Hippocampal formation (tissue), 2 donors: Measurements from ENCODE around the gene POR.

Experiments used
- DNase-seq, 2 donors: peaks; one replicate each; lab custom pipeline; 2025; lab: John Stamatoyannopoulos, UW

Gene POR

DNA sequence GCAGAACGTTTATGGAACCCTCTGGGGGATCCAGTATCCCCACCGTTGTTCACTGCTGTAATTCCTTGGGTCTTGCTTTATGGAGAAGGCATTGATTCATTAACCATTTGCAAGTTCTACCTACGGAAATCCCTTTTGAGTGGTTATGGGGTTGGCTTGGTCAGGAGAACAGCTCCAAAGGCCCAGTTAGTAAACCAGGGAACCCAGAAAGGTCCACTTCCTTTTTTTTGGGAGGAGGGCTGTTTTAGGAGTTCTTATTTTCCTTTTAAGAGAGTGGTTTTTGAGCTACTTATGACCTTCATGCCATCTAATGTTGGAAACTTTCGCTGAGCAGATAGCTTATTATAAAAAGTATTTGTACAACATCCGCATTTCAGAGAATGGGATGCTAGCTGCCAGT is 1.3 kb downstream of the POR start:
- DNase-seq, result no peak

DNA sequence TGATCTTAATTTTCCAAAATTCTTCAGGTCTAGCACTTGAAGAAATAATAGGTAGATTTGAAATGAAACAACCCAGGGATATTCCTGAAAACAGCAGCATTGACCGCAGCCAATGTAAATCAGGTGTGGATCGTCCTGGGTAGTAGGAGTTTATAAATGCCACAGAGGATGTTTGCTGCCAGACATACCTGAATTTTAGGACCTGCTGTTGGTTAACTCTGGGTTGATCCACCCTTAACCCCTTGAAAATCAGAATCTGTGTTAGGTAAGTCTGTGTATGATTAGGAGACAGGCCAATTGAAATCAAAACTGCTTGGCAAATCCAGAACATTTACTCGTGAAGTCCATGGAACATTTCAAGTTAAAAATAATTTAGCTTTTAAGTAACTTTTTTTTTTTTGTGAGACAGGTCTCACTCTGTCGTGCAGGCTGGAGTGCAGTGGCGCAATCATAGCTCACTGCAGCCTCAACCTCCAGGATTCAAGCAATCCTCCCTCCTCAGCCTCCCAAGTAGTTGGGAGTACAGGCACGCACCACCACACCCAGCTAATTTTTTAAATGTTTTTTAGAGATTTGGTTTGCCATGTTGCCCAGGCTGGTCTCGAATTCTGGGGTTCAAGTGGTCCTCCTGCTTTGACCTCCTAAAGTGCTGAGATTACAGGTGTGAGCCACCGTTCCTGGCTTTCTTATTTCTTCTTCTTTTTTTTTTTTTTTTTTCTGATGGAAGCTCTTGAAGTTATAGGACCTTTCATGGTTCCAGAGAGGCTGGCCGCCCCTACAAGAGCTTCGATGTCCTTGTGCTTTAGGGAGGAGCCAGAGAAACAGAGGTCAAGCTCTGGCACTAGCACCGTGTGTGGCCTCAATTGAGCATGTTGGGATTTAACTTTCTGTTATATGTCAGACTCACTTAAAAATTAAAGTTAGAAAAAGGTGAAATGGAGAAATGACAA is 2.0 kb downstream of the POR start:
- DNase-seq, result no peak

DNA sequence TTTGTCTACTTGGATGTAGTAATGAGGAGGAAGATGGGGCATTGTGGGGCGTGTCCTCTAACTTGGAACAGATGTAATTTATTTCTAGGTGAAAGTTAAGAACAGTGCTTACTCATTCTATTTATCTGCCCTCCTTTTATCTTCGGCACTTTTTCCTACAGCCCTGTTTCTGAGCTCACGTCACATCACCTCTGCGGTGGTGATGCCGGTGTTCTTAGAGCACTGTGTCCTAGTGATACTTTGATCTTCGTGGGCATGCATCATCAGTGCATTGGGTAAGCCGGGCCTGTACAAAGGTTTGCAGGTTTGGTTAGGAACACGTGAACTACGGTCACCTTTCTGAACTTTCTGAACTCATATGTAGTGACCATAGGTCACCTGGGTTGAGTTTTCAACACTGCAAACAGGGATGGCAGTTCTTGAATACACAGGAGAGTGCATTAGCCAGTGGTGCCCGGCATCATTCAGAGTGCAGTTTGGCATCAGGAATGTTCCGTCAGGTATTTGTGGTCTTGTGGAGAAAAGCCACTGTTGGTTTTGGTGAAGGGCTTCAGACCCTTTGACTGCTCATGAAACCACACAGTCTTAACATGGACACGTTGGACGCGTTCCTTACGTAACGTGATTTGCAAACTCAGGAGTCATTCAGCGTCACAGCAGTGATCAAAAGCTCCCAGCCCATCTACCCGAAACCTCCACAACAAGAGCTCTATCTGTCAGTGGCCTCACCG is 5.6 kb downstream of the POR start:
- DNase-seq, result no peak

DNA sequence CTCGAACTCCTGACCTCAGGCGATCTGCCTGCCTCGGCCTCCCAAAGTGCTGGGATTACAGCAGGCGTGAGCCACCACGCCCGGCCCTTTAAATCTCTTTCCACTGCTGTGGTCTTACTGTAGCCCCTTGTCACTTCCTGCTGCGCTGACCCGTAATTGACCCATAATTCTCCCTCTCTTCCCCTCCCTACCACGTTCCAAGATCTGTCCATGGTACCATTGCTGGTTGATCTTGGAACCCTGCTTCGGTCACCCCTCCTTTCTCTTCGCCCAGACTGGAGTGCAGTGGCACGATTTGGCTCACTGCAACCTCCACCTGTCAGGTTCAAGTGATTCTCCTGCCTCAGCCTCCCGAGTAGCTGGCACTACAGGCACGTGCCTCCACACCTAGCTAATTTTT is 6.5 kb downstream of the POR start:
- DNase-seq, result no peak

DNA sequence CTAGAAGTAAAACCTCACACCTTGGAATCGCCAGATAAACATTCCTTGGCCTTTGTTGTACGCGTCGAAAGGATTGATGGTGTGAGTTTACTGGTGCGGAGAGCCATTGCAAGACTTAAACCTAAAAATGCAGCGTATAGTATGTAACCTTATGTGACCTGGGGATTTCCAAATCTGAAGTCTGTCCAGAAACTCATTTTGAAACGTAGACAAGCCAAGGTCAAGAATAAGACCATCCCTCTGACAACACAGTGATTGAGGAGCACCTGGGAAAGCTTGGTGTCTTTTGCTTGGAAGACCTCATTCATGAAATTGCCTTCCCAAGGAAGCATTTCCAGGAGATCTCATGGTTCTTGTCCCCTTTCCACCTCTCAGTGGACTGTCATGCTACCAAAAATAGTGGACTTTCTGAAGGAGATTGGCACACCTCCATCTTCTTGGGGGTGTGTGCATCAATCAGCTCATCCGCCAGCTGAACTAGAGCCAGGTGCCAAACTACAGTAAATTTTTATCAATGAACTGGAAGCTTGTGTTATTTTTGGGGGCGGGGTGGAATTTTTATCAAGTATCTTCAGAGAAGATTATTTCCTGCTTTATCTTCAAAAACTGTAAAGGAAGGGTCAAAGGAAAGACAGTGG is 8.1 kb downstream of the POR start:
- no peak for DNase-seq

DNA sequence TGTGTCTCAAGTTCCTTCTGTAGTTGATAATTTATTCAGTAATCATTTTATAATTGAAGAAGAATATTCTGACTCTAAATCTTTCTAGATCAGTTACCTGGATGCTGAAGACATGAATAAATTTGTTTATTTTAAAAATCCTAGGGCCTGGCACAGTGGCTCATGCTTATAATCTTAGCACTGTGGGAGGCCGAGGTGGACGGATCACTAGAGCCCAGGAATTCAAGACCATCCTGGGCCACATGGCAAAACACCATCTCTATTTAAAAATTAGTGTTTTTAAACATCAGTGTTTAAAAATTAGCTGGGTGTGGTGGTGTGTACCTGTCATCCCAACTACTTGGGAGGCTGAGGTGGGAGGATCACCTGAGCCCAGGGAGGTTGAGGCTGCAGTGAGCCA is 9.3 kb downstream of the POR start:
- DNase-seq, result no peak

DNA sequence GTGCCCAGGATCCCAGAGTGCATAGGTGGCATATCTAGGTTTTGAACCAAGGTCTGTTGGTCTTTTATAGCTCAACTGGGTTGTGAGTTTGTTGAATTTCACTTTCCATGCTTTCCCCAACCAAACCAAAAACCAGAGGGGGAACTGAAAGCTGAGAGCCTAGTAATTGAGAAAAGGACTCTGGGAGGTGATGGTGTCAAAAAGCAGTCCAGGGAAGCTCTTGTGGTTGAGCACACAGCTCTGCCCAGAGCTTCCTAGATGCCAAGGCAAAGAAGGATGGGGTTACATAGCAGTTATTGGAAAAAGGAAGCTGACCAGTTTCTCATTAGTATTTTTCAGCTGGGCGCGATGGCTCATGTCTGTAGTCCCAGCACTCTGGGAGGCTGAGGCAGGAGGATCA is 9.9 kb downstream of the POR start:
- no peak for DNase-seq

DNA sequence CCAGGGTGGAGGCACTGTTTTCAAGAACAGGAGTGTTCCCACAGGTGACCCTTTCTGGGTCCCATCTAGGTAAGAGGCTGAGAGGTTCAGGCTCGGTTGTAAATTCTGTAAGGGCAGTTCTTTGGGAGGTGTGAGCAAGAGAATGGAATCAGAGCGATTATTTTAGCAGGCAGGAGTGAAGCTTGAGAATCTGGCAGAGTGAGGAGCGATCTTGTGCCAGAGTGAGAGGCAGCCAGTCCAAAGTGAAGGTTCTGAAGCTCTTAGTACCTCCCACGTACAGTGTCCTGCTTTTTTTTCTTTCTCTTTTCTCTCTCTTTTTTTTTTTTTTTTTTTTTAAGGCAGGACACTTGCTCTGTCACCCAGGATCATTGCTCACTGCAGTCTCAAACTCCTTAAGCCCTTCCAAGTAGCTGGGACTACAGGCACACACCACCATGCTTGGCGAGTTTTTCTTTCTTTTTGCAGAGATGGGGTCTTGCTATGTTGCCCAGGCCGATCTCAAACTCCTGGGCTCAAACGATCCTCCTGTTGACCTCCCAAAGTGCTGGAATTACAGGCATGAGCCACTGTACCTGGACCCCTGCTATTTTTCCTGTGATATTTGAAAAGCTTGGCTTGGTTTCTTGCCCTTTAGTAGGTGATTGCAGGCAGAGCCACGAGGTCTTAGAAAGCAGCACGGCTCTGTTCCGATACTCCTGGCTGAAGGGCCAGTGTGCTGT is 10.9 kb downstream of the POR start:
- DNase-seq, result no peak

DNA sequence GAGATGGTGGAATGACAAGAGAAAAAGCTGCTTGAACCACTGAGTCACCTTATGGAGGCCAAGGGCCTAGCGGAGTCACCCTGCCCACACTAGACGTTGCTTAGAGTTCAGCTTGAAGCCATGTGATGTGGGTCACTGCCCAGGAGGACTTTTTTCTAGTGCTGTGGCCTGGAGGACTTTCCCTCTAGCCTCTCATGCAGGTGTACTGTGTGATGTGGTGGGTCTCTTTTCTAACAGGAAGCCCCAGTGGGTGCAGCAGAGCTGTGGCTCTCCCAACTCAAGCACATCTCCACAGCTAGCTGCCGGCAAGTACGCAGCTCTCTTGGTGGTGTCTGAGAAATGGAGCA is 13.6 kb downstream of the POR start:
- no peak for DNase-seq

DNA sequence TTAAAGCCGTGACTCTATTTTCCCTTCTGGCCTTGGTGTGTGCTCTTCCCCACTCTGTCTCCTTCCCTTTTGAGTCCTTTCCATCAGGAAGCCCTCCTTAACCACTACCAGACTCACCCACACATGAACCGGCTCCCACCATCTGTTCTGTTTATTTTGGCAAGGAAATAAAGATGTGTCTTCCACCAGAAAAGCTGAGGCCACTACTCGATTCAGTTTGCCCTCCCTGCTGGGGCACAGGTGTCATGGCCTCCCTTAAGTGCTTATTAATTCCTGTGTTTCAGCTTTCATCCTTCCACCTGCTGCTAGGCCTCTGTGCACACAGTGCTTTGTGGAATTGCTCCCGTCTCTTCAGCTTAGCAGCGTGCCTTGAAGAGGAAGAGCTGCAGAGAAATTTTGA is 16.7 kb downstream of the POR start:
- DNase-seq, result no peak

DNA sequence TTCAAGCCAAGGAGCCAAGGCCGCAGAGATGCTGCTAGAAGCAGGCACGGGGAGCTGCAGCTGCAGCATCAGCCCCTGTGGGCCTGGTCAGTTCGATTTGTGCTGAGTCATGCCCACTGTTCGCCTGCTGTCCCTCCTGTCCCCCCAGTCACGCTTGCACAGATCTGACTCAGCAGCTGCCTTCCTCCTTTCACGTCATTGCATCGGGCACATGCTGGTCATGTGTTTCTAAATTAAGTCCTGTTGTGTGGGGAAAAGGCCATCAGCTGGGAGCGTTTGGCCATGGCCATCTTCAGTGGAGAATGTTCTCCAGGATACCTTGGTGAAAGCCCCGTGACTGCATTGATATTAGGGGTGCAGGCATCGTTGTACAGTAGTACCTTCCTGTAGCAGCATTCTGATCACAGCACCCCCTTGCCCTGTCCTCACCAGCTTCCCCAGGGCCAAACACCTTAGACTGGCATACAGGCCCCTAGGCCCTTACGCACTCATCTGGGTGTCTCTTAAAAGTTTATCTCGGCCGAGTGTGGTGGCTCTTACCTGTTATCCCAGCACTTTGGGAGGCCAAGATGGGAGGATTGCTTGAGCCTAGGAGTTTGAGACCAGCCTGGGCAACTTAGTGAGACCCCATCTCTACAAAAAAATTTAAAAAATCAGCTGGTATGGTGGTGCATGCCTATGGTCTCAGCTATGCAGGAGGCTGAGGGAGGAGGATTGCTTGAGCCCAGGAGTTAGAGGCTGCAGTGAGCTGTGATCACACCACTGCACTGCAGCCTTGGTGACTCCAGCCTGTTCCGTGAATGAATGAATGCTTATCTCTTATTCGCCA is 23.2 kb downstream of the POR start:
- peak; percentile 33 to 57 for DNase-seq

DNA sequence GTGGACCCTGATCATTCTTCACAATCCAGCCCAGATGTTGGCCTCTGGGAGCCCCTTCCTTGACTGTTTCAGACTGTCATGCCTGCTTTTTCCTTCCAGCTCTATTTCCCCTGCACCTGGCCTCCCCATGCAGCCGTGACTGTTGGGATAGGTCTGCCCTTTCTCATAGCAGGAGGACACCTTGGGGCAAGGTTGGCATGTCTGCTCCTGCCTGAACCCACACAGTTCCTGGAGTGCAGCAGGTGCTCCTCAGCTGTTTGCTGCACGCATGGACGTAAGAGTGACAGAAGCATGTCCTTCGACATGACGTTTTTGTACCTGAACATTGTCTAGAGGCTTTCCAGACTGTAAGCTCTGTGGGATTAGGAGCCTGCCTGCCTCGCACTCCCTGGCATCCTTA is 24.0 kb downstream of the POR start:
- DNase-seq, result no peak

DNA sequence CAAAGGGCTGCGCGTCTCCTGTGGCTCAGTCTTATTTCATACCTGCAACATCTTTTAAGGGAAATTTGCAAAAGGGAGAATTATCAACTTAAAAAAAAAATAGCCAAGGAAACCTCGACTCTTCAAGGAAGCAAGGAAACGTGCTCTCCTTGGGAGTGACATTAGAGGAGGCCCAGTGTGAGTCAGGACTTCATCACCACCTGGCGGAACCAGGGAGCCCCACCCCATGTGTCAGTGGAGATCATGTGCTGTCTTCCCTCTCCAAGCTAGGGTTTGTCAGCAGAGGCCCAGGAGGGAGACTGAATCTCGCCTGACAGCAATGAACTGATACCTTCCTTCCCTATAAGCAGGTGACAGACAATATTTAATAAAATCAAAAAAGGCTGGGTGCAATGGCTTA is 28.9 kb downstream of the POR start:
- DNase-seq, result no peak

DNA sequence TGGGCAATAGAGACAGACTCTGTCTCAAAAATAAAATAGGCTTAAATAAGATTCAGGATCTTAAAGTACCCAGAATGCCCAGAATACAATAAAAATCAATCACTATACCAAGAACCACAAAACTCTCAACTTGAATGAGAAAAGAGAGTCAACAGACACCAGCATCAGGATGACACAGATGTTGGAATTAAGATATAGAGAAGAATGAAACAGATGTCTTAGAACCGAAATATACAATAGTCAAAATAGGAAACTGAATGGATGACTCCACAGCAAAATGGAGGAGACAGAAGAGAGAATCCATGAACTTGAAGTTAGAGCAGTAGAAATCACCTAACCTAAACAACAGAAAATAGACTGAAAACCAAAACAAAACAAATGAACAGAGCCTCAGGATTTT is 29.6 kb downstream of the POR start:
- DNase-seq, result no peak

DNA sequence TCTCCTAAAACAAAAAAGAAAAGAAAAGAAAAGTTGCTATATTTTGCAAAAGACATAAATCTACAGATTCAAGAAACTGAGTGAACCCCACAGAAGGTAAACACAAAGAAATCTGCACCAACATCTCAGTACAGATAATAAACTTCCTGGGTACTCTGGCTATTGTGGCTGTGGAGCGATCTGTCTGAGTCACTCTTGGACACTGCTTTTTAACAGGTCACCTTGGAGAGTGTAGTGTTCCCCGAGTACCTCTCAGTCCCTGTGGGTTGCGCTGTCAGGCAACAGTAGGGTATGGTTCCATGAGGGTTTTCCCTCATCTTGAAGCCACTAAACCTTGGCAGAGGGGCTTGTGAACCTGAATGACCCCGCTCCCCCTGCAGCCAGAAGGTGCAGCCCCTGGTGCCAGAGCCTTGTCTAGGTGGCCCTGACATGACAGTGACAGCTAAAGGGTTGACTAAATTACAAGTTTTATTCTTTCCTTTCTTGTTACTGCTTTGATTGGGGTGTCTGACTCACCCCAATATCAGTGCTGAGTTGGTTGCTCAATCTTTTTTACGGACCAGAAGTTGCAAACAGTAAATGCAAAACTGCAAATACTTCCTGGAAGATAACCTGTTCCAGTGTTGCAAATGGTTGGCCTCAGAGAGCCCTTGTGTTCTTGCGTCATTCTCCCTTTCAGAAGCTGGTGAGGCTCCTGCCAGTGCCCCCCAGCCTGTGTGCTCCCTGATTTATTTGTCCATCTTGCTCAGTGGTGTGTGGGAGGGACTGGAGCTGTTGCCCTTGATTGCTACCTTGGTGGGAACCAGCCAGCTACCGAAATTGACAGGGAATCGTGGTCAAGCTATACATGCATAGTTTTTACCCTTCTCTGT is 30.6 kb downstream of the POR start:
- DNase-seq, result no peak

DNA sequence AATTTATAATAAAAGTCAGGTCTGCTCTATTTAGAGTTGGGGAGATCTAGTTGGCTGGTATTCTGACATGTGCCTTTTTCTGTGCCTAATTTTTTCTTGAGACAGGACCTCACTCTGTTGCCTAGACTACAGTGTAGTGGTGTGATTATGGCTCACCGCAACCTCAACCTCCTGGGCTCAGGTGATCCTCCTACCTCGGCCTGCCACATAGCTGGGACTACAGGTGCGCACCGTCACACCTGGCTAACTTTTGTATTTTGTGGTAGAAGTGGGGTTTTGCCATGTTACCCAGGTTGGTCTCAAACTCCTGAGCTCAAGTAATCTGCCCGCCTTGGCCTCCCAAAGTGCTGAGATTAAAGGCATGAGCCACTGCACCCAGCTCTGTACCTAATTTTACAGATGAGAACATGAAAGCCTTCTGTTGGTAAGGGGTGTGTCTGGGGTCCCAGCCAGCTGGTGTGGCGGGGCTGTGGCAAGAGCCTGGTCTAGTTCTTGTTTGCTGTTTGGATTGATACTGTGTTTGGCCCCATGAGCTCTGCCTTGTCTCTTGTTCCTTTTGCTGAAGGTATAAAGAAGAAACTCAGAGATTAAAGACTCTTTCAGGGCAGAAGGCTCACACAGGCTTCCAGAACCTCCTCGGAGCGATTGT is 31.4 kb downstream of the POR start:
- no peak for DNase-seq

DNA sequence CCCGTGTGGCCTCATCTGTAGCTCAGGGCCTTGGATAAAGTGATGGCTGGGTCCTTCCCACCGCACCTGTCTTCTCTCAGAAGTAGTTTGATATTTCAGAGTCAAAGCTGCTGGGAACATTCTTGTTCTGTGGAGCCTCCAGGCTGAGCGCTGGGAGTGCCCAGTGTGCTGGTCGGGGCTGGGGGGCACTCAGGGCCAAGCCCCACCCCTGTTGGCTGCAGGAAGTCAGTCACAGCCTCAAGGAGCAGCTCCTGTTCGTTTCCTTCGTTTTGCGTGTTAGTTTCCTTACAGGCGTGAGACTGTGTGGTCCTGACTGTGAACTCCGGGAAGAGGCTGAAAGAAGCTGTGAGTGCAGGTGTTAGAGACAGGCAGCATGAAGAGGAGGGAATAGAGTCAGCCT is 33.2 kb downstream of the POR start:
- no peak for DNase-seq

DNA sequence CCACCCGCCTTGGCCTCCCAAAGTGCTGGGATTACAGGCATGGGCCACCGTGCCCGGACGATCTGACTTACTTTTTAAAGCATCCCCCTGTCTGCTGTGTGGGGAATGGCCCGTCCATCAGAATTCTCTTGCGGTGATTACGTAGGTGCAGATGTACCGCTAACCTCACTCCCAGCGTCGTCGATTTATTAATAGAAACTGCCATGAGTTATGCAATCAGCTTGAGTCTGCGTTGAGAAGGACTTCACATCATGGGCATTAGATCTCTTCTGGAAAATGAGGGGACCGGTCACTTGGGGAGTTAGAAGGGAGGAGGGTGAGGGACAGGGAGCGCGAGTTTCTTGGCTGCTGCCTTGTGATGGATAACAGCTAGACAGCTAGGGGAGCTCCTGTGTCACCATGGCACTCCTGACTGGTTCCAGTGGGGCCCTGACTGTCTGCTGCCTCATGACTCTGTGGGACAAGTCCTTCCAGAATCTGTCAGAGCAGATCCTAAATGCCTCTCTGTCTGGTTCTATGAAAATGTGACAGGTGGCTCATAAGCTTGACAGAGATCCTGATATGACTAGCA is 35.2 kb downstream of the POR start:
- DNase-seq, result no peak

DNA sequence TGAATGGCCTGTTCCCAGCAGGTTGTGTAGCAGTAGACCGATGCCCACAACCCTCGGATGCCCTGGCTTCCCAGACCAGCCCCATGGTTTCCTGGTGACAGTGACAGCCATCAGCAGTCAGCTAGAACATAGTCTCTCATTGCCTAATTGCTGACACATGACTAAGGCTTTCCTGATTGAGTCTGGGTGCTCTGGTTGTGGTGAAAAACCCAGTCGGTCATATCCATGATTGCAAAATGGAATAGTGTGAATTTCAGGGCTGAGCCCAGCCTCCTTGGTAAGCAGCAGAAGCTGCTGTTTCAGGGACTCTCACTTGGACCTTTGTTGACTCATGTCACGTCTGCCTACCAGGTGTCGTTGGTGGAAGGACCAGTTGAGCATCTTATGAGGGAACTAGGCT is 36.6 kb downstream of the POR start:
- no peak for DNase-seq

DNA sequence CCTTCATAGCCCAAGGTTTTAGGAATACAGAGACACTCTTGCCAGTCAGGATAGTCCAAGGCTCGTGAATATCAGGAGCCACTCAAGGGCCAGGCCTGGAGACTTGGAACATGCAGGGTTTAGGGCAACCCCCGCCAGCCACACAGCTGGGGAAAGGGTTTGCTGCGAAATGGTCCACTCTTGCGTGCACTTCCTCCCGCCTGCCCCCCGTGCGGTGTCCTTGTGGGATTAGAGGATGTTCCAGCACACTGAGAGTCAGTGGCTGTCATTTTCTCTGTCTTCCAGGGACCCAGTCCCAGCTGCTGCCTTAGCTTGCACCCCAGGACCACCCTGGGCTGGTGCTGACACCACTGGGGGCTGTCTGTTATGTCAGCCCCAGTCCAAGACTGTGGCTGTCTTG is 38.5 kb downstream of the POR start:
- no peak for DNase-seq
